ENCODE data around the gene NIPBL.

- no peak for TF ChIP-seq GATA2 (IDR thresholded peaks at IDR 0.05; ENCODE audit: low read depth, low read length)
- no peak for TF ChIP-seq GATA3 (IDR thresholded peaks at IDR 0.05; ENCODE audit: low read depth, low read length)
Measured at GRCh38 chr5:36832274-36832673, 44.3 kb upstream of the NIPBL start.

Data from SH-SY5Y (cell line).